Large intestine (tissue), 12 donors: ENCODE measurements around the gene ZNF573. TPM values are rescaled to one million over a fixed set of nuclear protein-coding genes. Genes with fewer than 3 reads are reported as not detected.
"Not testable (repeated sequence)": the region's sequence is repeated elsewhere in the genome, so short reads cannot be mapped to it uniquely, and the experiment has no call there.

ENCODE experiments used
- DNase-seq, 2 donors: peaks; one replicate each; pipeline versions ENCODE4 v3.0.0 to v3.0.0-alpha.2; 2013
- H3K27ac ChIP-seq: one replicate; pipeline ENCODE4 v1.5.1; 2013; ENCODE audit warnings: low read length
- H3K27me3 ChIP-seq: 2 replicates; pipeline ENCODE4 v1.6.1; 2013; ENCODE audit warnings: low read length; ENCODE audit not compliant: control insufficient read depth, insufficient read depth
- H3K36me3 ChIP-seq: 2 replicates; pipeline ENCODE4 v1.6.1; 2013; ENCODE audit warnings: low read length; ENCODE audit not compliant: control insufficient read depth, insufficient read depth
- H3K4me1 ChIP-seq: one replicate; pipeline ENCODE4 v1.6.1; 2013; ENCODE audit warnings: low read length; ENCODE audit not compliant: control insufficient read depth, insufficient read depth
- H3K4me3 ChIP-seq: one replicate; pipeline ENCODE4 v1.5.1; 2013; ENCODE audit warnings: low read length
- H3K9me3 ChIP-seq: one replicate; pipeline ENCODE4 v1.6.1; 2013; ENCODE audit warnings: mild to moderate bottlenecking, low read depth, low read length, moderate library complexity; ENCODE audit not compliant: control insufficient read depth
- WGBS: methylation state at CpG from one replicate; pipeline ENCODE4 v1.1.5; 2013; ENCODE audit warnings: low lambda C conversion rate; ENCODE audit not compliant: insufficient coverage; 5-methylcytosine and 5-hydroxymethylcytosine counted together
- long read RNA-seq, 11 donors: transcript quantifications; one replicate each; lab custom pipeline, GENCODE V29; 2026
- polyA plus RNA-seq: library from polyadenylated mRNA; unstranded; fragments of 120-200 nt; gene quantifications from one replicate; pipeline ENCODE4 v1.2.1, GENCODE V29; 2013

ZNF573 gene
- polyA plus RNA-seq: 10.6 TPM
- long read RNA-seq, donor 1, partial matches to known transcripts: 8 of 9 reads
- long read RNA-seq, donor 1, other reads (novel, unspliced or antisense): 0 of 9 reads
- long read RNA-seq, donor 2, partial matches to known transcripts: 0 of 1 reads
- long read RNA-seq, donor 2, other reads (novel, unspliced or antisense): 0 of 1 reads
- long read RNA-seq, donor 3: 0 reads
- long read RNA-seq, donor 4, partial matches to known transcripts: 5 of 5 reads
- long read RNA-seq, donor 4, other reads (novel, unspliced or antisense): 0 of 5 reads
- long read RNA-seq, donor 5, partial matches to known transcripts: 5 of 5 reads
- long read RNA-seq, donor 5, other reads (novel, unspliced or antisense): 0 of 5 reads
- long read RNA-seq, donor 6: 0 reads
- long read RNA-seq, donor 7: 0 reads
- long read RNA-seq, donor 8, partial matches to known transcripts: 23 of 23 reads
- long read RNA-seq, donor 8, other reads (novel, unspliced or antisense): 0 of 23 reads
- long read RNA-seq, donor 9, partial matches to known transcripts: 15 of 15 reads
- long read RNA-seq, donor 9, other reads (novel, unspliced or antisense): 0 of 15 reads
- long read RNA-seq, donor 10, partial matches to known transcripts: 15 of 15 reads
- long read RNA-seq, donor 10, other reads (novel, unspliced or antisense): 0 of 15 reads
- long read RNA-seq, donor 11, partial matches to known transcripts: 0 of 2 reads
- long read RNA-seq, donor 11, other reads (novel, unspliced or antisense): 0 of 2 reads

- peak; percentile 78 to 93 for DNase-seq
- H3K4me3 ChIP-seq: peak within 1 kb of the TSS; percentile 76
- H3K27ac ChIP-seq: peak within 1 kb of the TSS; percentile 86
- no CpG with 5 or more reads among the region's 47 CpGs for WGBS
- no peaks in the 10 kb centered on the region for H3K27me3 ChIP-seq
- H3K9me3 ChIP-seq: no peaks in the 10 kb centered on the region
- no peaks in the 10 kb centered on the region for H3K36me3 ChIP-seq
- H3K4me1 ChIP-seq: peaks cover 2% of the 10 kb centered on the region
Measured at GRCh38 chr19:37779127-37780005, at the start of gene ZNF573. Gene ZNF573 (minus strand): TSS chr19:37779586. CDS start chr19:37773729, 5,857 bp downstream.

GRCh38 chr19:37817180-37817981, 38.0 kb upstream of the ZNF573 start:
- no CpG with 5 or more reads among the region's 60 CpGs for WGBS
- H3K36me3 ChIP-seq: peaks cover under 1% of the 10 kb centered on the region
- peaks cover 8% of the 10 kb centered on the region for H3K9me3 ChIP-seq
- H3K4me3 ChIP-seq: peak overlapping the region; percentile 74
- H3K27ac ChIP-seq: peak overlapping the region; percentile 53
- H3K27me3 ChIP-seq: no peaks in the 10 kb centered on the region
- H3K4me1 ChIP-seq: no peaks in the 10 kb centered on the region
- peak; percentile 85 to 87 for DNase-seq

GRCh38 chr19:37815611-37816010, 36.2 kb upstream of the ZNF573 start:
- DNase-seq, H3K4me1 ChIP-seq, H3K27me3 ChIP-seq, H3K4me3 ChIP-seq, H3K9me3 ChIP-seq, H3K36me3 ChIP-seq, H3K27ac ChIP-seq: not testable (repeated sequence)
- WGBS: no CpG with 5 or more reads among the region's 5 CpGs

DNA sequence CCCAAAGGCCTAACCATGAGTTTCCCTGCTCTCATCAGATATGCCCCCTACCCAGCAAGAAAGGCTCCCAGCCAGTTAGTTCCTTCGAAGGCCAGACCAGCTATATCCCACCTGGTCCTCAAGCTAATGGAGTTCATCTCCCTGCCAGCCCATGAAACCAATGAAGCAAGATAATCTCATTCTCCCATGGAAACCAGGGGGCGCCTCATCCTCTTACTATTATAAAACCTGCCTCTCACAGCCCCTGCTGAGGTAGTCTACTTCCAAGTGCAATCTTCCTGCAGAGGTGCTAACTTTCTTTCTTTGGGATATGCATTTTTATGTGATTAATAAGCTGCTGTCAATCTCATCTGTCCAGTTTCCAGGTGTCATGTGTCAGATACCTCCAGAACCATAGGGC, 34.0 kb upstream of the ZNF573 start:
- Histone ChIP-seq H3K27me3 (no peaks in the 10 kb centered on the region), H3K4me3 (no peak overlapping the region), H3K9me3 (peaks cover 15% of the 10 kb centered on the region), H3K4me1 (no peaks in the 10 kb centered on the region), H3K36me3 (no peaks in the 10 kb centered on the region), H3K27ac (no peak overlapping the region)
- DNase-seq: no peak
- WGBS: no CpG with 5 or more reads among the region's 2 CpGs

DNA sequence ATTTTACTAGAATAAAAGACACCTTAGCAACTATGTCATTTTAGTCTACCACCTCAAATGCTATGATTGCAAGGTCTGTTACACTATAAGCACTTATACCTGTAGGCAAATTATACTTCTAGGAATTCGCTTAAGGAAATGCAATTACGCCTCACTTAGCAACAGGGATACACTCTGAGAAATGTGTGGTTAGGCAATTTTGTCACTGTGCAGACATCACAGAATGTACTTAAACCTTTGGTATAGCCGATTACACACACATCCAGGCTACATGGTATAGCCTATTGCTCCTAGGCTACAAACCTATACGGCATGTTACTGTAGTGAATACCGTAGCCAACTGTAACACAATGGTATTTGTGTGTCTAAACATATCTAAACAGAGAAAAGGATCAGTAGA, 30.0 kb upstream of the ZNF573 start:
- no peak overlapping the region for H3K4me3 ChIP-seq
- no peaks in the 10 kb centered on the region for H3K4me1 ChIP-seq
- H3K27me3 ChIP-seq: no peaks in the 10 kb centered on the region
- no peaks in the 10 kb centered on the region for H3K36me3 ChIP-seq
- H3K27ac ChIP-seq: no peak overlapping the region
- H3K9me3 ChIP-seq: peaks cover 10% of the 10 kb centered on the region
- no peak for DNase-seq
- no CpG with 5 or more reads among the region's 5 CpGs for WGBS

GRCh38 chr19:37803249-37803840, 24.0 kb upstream of the ZNF573 start:
- Histone ChIP-seq H3K27ac (no peak overlapping the region), H3K4me3 (no peak overlapping the region), H3K36me3 (no peaks in the 10 kb centered on the region), H3K9me3 (peaks cover 13% of the 10 kb centered on the region), H3K27me3 (no peaks in the 10 kb centered on the region), H3K4me1 (no peaks in the 10 kb centered on the region)
- DNase-seq: no peak
- no CpG with 5 or more reads among the region's 7 CpGs for WGBS

GRCh38 chr19:37790244-37790925, 11.0 kb upstream of the ZNF573 start:
- no peaks in the 10 kb centered on the region for H3K27me3 ChIP-seq
- H3K27ac ChIP-seq: no peak overlapping the region
- no peaks in the 10 kb centered on the region for H3K4me1 ChIP-seq
- H3K9me3 ChIP-seq: peaks cover 21% of the 10 kb centered on the region
- no peak for DNase-seq
- H3K36me3 ChIP-seq: no peaks in the 10 kb centered on the region
- no CpG with 5 or more reads among the region's 46 CpGs for WGBS
- H3K4me3 ChIP-seq: no peak overlapping the region

DNA sequence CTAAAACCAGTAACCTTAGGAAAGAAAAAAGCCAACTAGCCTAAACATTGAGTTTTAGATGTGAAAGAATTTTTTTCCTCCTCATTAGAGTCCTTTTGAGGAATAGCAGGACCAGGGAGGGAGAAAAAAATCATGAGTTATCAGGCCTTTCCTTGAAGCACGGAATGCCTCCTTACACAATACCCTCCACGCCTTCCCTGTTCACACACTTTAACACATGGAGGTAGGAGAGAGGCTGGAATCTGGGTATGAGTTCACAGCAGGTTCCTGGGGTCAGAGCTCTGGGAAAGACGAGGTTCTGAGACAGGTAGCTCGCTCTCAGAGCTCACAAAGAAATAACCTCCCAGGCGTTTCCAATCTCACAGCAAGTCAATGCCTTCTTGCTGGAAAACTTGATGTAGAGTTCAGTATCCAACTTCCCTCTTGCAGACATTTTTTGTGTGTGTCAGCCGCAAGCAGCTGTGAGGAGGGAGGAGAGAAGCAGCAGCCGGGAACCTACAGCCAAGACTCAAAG, 716 bp downstream of the ZNF573 start:
- H3K4me1 ChIP-seq: peaks cover 2% of the 10 kb centered on the region
- H3K27me3 ChIP-seq: no peaks in the 10 kb centered on the region
- H3K36me3 ChIP-seq: no peaks in the 10 kb centered on the region
- peak in 1 of 2 donors; percentile 40 for DNase-seq
- H3K4me3 ChIP-seq: peak overlapping the region; percentile 76
- H3K27ac ChIP-seq: peak overlapping the region; percentile 86
- no peaks in the 10 kb centered on the region for H3K9me3 ChIP-seq
- WGBS: no CpG with 5 or more reads among the region's 7 CpGs

DNA sequence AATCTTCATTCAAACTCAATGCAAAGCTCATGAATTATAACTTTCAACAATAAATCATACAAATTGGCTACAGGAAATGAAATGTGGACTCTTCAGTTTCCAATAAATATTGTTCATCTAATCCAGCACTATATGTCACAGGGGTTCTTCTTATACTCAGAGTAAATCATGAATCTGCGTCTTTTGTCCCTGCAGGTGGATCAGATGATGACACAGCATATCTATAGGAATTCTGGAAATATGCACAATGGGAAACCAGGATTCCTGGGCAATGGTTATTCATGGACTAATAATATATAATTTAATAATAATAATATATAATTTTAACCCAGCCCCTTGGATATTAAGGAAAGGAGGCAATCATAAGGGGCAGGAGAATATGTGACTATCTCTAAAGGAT, 8.4 kb downstream of the ZNF573 start:
- no peaks in the 10 kb centered on the region for H3K4me1 ChIP-seq
- no CpG with 5 or more reads among the region's 1 CpG for WGBS
- no peak for DNase-seq
- no peak overlapping the region for H3K27ac ChIP-seq
- H3K9me3 ChIP-seq: no peaks in the 10 kb centered on the region
- peaks cover 13% of the 10 kb centered on the region for H3K36me3 ChIP-seq
- no peak overlapping the region for H3K4me3 ChIP-seq
- no peaks in the 10 kb centered on the region for H3K27me3 ChIP-seq
